Ishikawa (cell line): ENCODE results near the gene PDE1C.

Experiments
- EP300 ChIP-seq: IDR thresholded peaks from 2 replicates; pipeline ENCODE4 v1.6.1; 2012; ENCODE audit warnings: borderline replicate concordance
- FOXM1 ChIP-seq: IDR thresholded peaks from 2 replicates; pipeline ENCODE4 v1.6.1; 2012; ENCODE audit warnings: low read depth, borderline replicate concordance
- NFIC ChIP-seq: IDR thresholded peaks from 2 replicates; pipeline ENCODE4 v1.6.1; 2012
- RAD21 ChIP-seq: IDR thresholded peaks from 2 replicates; pipeline ENCODE4 v1.6.1; 2012; ENCODE audit warnings: low read depth
- TCF12 ChIP-seq: IDR thresholded peaks from 2 replicates; pipeline ENCODE4 v1.6.1; 2012; ENCODE audit warnings: low read depth
- YY1 ChIP-seq: IDR thresholded peaks from 2 replicates; pipeline ENCODE4 v1.6.1; 2012; ENCODE audit warnings: low read depth
- ZBTB7A ChIP-seq: IDR thresholded peaks from 2 replicates; pipeline ENCODE4 v1.6.1; 2012; ENCODE audit warnings: low read depth
- TF ChIP-seq, protein P1 (sequence below): IDR thresholded peaks from 2 replicates; pipeline ENCODE4 v1.6.1; 2012

DNA sequence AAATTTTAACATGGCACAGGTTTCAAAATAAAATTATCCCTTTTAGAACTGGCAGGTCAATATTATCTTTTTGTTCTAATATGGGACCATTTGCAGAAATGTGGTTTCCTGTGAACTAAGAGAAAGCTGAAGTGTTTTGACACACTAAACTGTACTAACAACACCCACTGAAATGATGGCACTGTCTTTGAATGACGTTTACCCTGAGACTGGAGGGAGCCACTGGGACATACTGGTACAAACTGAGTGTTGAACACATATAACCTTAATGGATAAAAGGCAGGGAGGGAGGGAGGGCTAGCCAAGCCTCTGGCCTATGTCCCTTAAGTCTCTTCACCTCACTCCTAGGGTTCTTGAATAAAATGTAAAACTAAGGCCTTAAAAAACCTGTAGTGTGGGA is 95.9 kb downstream of the PDE1C start:
- TF ChIP-seq, protein P1, sequence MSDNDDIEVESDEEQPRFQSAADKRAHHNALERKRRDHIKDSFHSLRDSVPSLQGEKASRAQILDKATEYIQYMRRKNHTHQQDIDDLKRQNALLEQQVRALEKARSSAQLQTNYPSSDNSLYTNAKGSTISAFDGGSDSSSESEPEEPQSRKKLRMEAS: no peak
- TF ChIP-seq FOXM1 (no peak), RAD21 (no peak), YY1 (no peak), NFIC (no peak), ZBTB7A (no peak), TCF12 (no peak), EP300 (no peak)
